Right lobe of liver (tissue), 6 donors: ENCODE data around the gene VWA5B2. TPM values are rescaled to one million over a fixed set of nuclear protein-coding genes. Genes with fewer than 3 reads are reported as not detected.

Experiments
- ATAC-seq, 4 donors: fragments of 200-7000 bp; cut with Tn5 transposase; one replicate each; pipeline ENCODE4 v1.9.1; 2020; ENCODE audit warnings: mild to moderate bottlenecking in 4 of 4, moderate library complexity in 4 of 4
- DNase-seq, 3 donors: peaks; one replicate each; pipeline ENCODE4 v3.0.0-alpha.2; 2020
- H3K27ac ChIP-seq, 3 donors: fragments of 200-600 bp; one replicate each; pipeline ENCODE4 v1.8.0; 2022
- H3K27me3 ChIP-seq, 2 donors: fragments of 200-600 bp; one replicate each; pipeline ENCODE4 v1.8.0; 2022
- H3K36me3 ChIP-seq, 4 donors: fragments of 200-600 bp; sonication (generic) in 1 of 4; one replicate each; pipeline versions ENCODE4 v1.5.1 to v1.8.0; 2017 to 2022; ENCODE audit warnings: control low read depth in 1 of 4
- H3K4me1 ChIP-seq, 4 donors: fragments of 200-600 bp; sonication (generic) in 1 of 4; one replicate each; pipeline versions ENCODE4 v1.5.1 to v1.8.0; 2017 to 2022; ENCODE audit warnings: control low read depth in 1 of 4
- H3K4me3 ChIP-seq, 3 donors: fragments of 200-600 bp; one replicate each; pipeline ENCODE4 v1.8.0; 2022
- H3K9me3 ChIP-seq, 4 donors: fragments of 200-600 bp; sonication (generic) in 1 of 4; one replicate each; pipeline versions ENCODE4 v1.5.1 to v1.8.0; 2017 to 2022; ENCODE audit warnings: control low read depth in 1 of 4
- POLR2A ChIP-seq: fragments of 450-650 bp; IDR thresholded peaks from one replicate; pipeline ENCODE4 v1.6.1; 2017; ENCODE audit warnings: antibody characterized with exemption, mild to moderate bottlenecking
- WGBS: methylation state at CpG from one replicate; pipeline ENCODE4 v1.1.6; 2018; ENCODE audit warnings: low coverage, low lambda C conversion rate; ENCODE audit not compliant: insufficient coverage; ENCODE audit errors: missing lambda C conversion rate; 5-methylcytosine and 5-hydroxymethylcytosine counted together
- intact Hi-C, 2 donors: fragments of 100-400 bp; cut with DNase I; formaldehyde crosslinking; loops; one replicate each; pipeline versions ENCODE4 v1.11.2 to v1.14.1; 2022
- total RNA-seq, 6 experiments: library from RNA; depleted of rRNA in 2 of 6; stranded (reverse); fragments of >200 nt in 2 of 6; fragmentation: NEBNext Ultra II Directional in 3 of 6; extraction: Animal tissue kit (Norgen Biotek cat#: 25700) in 3 of 6; gene quantifications; one replicate each; pipeline versions ENCODE4 v1.1.0 to v1.2.4, GENCODE V29; 2016 to 2023
- TF ChIP-seq, protein P1 (sequence below), 4 donors: fragments of 200-600 bp in 3 of 4; fragments of 450-650 bp in 1 of 4; IDR thresholded peaks; one replicate each; pipeline versions ENCODE4 v1.5.1 to v1.8.0; 2016 to 2022; ENCODE audit warnings: antibody characterized with exemption in 4 of 4, mild to moderate bottlenecking in 2 of 4
- donor health status: DM: no; HTN: yes; CAD: no.
- donor health status: DM: no; HTN: no; CAD: no.
- donor health status: DM: no; HTN: no; CAD: no.
- donor health status: DM: no; HTN: yes; CAD: no.
- donor health status: DM: no; HTN: yes; CAD: no.

VWA5B2 gene
- total RNA-seq, 6 experiments from 2014 or later: 0.21 to 0.59 (median 0.25) TPM; not detected in 3

DNA sequence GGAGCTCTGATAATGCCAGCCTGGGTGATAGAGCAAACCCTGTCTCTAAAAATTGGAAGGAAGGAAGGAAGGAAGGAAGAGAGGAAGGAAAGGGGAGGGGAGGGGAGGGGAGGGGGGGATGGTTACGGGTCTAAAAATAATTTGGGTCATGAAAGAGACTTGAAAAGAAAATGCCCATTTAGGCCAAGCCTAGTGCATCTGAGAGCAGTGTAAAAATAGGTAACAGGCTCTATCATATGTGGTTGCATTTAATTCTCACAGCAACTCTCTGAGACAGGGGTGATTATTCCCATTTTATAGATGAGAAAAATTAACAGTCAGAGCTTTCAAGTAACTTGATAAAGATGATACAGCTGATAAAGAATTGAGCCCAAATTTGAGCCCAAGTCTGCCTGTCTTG, 42.9 kb downstream of the VWA5B2 start:
- Histone ChIP-seq H3K4me3 (no peak overlapping the region), H3K9me3 (no peaks in the 10 kb centered on the region), H3K27ac (no peak overlapping the region), H3K4me1 (no peaks in the 10 kb centered on the region), H3K27me3 (no peaks in the 10 kb centered on the region), H3K36me3 (no peaks in the 10 kb centered on the region)
- WGBS: 0% methylated on average over 1 of the region's 1 CpG
- ATAC-seq: no peak
- intact Hi-C loops: no loop called here
- TF ChIP-seq, protein P1, sequence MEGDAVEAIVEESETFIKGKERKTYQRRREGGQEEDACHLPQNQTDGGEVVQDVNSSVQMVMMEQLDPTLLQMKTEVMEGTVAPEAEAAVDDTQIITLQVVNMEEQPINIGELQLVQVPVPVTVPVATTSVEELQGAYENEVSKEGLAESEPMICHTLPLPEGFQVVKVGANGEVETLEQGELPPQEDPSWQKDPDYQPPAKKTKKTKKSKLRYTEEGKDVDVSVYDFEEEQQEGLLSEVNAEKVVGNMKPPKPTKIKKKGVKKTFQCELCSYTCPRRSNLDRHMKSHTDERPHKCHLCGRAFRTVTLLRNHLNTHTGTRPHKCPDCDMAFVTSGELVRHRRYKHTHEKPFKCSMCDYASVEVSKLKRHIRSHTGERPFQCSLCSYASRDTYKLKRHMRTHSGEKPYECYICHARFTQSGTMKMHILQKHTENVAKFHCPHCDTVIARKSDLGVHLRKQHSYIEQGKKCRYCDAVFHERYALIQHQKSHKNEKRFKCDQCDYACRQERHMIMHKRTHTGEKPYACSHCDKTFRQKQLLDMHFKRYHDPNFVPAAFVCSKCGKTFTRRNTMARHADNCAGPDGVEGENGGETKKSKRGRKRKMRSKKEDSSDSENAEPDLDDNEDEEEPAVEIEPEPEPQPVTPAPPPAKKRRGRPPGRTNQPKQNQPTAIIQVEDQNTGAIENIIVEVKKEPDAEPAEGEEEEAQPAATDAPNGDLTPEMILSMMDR (IDR thresholded peaks at IDR 0.05): no peak
- no peak for TF ChIP-seq POLR2A
- no peak for DNase-seq

DNA sequence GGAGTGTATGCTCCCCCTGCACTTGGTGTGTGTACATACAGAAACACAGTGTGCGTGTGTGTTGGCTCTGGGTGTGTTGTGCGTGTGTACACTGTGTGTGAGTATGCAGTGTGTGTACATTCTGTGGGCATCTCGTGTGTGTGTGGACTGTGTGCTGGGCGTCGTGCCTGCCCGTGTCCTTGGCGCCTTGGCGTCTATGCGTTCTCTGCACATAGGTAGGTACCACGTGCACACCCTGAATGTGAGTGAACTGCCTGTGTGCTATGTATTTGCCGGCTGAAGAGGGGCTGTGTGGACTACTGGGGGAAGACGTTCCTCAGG, 46.0 kb downstream of the VWA5B2 start:
- TF ChIP-seq, protein P1 (IDR thresholded peaks at IDR 0.05): no peak
- TF ChIP-seq POLR2A: no peak
- intact Hi-C loops: no loop called here
- no peak for DNase-seq

DNA sequence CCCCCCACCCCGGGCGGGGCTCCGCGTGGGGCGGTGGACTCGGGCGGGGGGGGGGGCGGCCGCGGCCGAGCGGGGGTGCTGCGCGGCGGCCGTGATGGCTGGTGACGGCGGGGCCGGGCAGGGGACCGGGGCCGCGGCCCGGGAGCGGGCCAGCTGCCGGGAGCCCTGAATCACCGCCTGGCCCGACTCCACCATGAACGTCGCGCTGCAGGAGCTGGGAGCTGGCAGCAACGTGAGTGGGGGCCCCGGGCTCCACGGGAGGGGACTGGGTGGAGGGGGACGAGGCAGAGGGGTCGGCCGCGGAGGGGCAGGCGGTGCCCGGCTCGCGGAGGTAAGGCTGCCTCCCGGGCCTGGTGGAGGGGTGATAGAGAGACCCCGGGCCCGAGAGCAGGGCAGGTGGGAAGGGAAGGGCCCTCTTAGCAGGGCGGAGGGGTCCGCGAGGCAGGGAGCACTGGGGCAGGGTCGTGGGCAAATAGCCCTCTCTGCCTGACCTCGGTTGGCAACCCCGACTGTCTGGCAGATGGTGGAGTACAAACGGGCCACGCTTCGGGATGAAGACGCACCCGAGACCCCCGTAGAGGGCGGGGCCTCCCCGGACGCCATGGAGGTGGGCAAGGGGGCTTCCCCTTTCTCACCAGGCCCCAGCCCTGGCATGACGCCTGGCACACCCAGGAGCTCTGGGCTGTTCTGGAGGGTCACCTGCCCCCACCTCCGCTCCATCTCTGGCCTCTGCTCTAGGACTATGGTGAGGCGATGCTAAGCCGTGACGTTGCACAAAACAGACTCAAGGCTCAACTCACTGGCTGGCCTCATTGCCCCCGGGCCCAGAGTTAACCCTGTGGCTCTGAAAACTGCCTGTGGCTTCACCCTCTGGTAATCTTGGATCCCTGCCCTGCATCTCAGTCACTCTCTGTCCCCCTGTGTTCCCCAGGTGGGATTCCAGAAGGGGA, 46.9 kb downstream of the VWA5B2 start, which contains the start of gene ECE2:
Gene ECE2 (plus strand): TSS at position 62 of the 950 bp plus-strand sequence. CDS start 132 bp downstream, at position 194.
- Histone ChIP-seq H3K36me3 (no peaks in the 10 kb centered on the region), H3K4me1 (no peaks in the 10 kb centered on the region), H3K9me3 (no peaks in the 10 kb centered on the region), H3K27ac (no peak within 1 kb of the TSS), H3K4me3 (no peak within 1 kb of the TSS), H3K27me3 (no peaks in the 10 kb centered on the region)
- DNase-seq (no peak), ATAC-seq (peak in 1 of 4 donors; percentile 39)
- intact Hi-C loops: no loop called here
- 7% methylated on average over 7 of the region's 65 CpGs for WGBS
- no peak for TF ChIP-seq POLR2A
- TF ChIP-seq, protein P1 (IDR thresholded peaks at IDR 0.05): no peak

More for the DNA sequence above, 46.0 kb downstream of the VWA5B2 start:
- no peaks in the 10 kb centered on the region for H3K36me3 ChIP-seq
- H3K27ac ChIP-seq: no peak overlapping the region
- H3K9me3 ChIP-seq: no peaks in the 10 kb centered on the region
- WGBS: 67% methylated on average over 3 of the region's 12 CpGs
- no peak for ATAC-seq
- H3K4me3 ChIP-seq: no peak overlapping the region
- no peaks in the 10 kb centered on the region for H3K4me1 ChIP-seq
- H3K27me3 ChIP-seq: no peaks in the 10 kb centered on the region

DNA sequence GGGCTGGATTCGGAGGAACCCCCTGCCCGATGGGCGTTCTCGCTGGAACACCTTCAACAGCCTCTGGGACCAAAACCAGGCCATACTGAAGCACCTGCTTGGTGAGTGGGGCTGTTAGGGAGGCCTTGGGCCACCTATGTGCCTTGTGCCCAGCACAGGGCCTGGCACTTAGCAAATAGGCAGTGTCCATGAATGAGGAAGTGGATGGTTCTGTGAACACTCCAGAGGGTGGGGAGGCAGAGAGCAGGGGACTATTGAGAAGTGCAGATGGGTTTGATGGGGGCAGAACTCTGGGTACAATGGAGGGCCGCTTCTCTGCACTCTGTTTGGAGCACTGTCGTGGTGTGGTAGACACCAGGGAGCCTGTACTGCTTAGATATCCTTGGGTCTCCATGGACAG, 48.0 kb downstream of the VWA5B2 start:
- intact Hi-C loops: no loop called here
- ATAC-seq (no peak), DNase-seq (no peak)
- TF ChIP-seq, protein P1 (IDR thresholded peaks at IDR 0.05): no peak
- TF ChIP-seq POLR2A: no peak
- H3K4me3 ChIP-seq: no peak overlapping the region
- no peak overlapping the region for H3K27ac ChIP-seq
- no peaks in the 10 kb centered on the region for H3K4me1 ChIP-seq
- no peaks in the 10 kb centered on the region for H3K27me3 ChIP-seq
- WGBS: 100% methylated on average over 5 of the region's 6 CpGs
- no peaks in the 10 kb centered on the region for H3K36me3 ChIP-seq
- no peaks in the 10 kb centered on the region for H3K9me3 ChIP-seq
